Measurements from ENCODE around the gene SLC7A7. TPM values are rescaled to one million over a fixed set of nuclear protein-coding genes. Genes with fewer than 3 reads are reported as not detected.

The SLC7A7 gene
- total and polyA plus RNA-seq, 2 experiments from 2014 or later, result 3.6 to 4.1 TPM

- Histone ChIP-seq H4K20me1 (replicated peaks; ENCODE audit: insufficient read depth) (no peaks in the 10 kb centered on the region), H3F3A (replicated peaks; ENCODE audit: low read depth) (no peaks in the 10 kb centered on the region; the same call in 1 of the 2 replicates), H3K4me2 (no peak overlapping the region), H3K4me3 (no peak overlapping the region), H3K9me2 (ENCODE audit: insufficient read depth) (peaks cover 5% of the 10 kb centered on the region; the same call in 1 of the 2 replicates), H3K27me3 (ENCODE audit: insufficient read depth) (no peaks in the 10 kb centered on the region), H3K27ac (ENCODE audit: low read depth) (no peak overlapping the region), H3K79me2 (replicated peaks; ENCODE audit: insufficient read depth) (no peaks in the 10 kb centered on the region), H2AFZ (no peak overlapping the region), H3K4me1 (ENCODE audit: insufficient read depth) (peaks cover 6% of the 10 kb centered on the region), H3K36me3 (ENCODE audit: insufficient read depth) (no peaks in the 10 kb centered on the region)
- Mint-ChIP-seq H3K27ac (no peak overlapping the region), H3K27me3 (ENCODE audit: insufficient read depth, low read depth, poor library complexity) (peaks cover 4% of the 10 kb centered on the region), H3K9me3 (no peaks in the 10 kb centered on the region), H3K4me1 (peaks cover 6% of the 10 kb centered on the region), H3K36me3 (ENCODE audit: low read depth) (no peaks in the 10 kb centered on the region), H3K4me3 (no peak overlapping the region)
- ATAC-seq (no peak), DNase-seq (ENCODE audit: low spot score) (no peak)
- TF ChIP-seq JUNB (IDR thresholded peaks at IDR 0.05; ENCODE audit: unreplicated experiment) (no peak), POLR2AphosphoS5 (IDR thresholded peaks at IDR 0.05; ENCODE audit: low read depth) (no peak), STAT1 (IDR thresholded peaks at IDR 0.05; ENCODE audit: unreplicated experiment) (no peak), NANOG (IDR thresholded peaks at IDR 0.05; ENCODE audit: borderline replicate concordance) (no peak), ZNF114 (CRISPR knock-in tag; IDR thresholded peaks at IDR 0.05) (no peak), ZNF462 (CRISPR knock-in tag; IDR thresholded peaks at IDR 0.05) (no peak), CREB1 (CRISPR knock-in tag; IDR thresholded peaks at IDR 0.05; ENCODE audit: low read depth) (no peak), ZNF331 (CRISPR knock-in tag; IDR thresholded peaks at IDR 0.05; ENCODE audit: low read depth) (no peak), EZH2 (IDR thresholded peaks at IDR 0.05; ENCODE audit: low read depth, unreplicated experiment) (no peak), EZH2phosphoT487 (IDR thresholded peaks at IDR 0.05; ENCODE audit: unreplicated experiment) (no peak), REST (IDR thresholded peaks at IDR 0.05; ENCODE audit: unreplicated experiment) (no peak)
- TF ChIP-seq, protein P1, sequence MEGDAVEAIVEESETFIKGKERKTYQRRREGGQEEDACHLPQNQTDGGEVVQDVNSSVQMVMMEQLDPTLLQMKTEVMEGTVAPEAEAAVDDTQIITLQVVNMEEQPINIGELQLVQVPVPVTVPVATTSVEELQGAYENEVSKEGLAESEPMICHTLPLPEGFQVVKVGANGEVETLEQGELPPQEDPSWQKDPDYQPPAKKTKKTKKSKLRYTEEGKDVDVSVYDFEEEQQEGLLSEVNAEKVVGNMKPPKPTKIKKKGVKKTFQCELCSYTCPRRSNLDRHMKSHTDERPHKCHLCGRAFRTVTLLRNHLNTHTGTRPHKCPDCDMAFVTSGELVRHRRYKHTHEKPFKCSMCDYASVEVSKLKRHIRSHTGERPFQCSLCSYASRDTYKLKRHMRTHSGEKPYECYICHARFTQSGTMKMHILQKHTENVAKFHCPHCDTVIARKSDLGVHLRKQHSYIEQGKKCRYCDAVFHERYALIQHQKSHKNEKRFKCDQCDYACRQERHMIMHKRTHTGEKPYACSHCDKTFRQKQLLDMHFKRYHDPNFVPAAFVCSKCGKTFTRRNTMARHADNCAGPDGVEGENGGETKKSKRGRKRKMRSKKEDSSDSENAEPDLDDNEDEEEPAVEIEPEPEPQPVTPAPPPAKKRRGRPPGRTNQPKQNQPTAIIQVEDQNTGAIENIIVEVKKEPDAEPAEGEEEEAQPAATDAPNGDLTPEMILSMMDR (conservative IDR thresholded peaks at IDR 0.05; ENCODE audit: low read depth in 2 of 2), result no peak
- TF ChIP-seq, protein P2, sequence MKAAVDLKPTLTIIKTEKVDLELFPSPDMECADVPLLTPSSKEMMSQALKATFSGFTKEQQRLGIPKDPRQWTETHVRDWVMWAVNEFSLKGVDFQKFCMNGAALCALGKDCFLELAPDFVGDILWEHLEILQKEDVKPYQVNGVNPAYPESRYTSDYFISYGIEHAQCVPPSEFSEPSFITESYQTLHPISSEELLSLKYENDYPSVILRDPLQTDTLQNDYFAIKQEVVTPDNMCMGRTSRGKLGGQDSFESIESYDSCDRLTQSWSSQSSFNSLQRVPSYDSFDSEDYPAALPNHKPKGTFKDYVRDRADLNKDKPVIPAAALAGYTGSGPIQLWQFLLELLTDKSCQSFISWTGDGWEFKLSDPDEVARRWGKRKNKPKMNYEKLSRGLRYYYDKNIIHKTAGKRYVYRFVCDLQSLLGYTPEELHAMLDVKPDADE (IDR thresholded peaks at IDR 0.05), result no peak
These were observed 12.2 kb downstream of the SLC7A7 start for GRCh38 chr14:22802860-22803686.
